Mesothelial cell of epicardium (in vitro differentiated cells): ENCODE data around the gene SUN2. TPM values are rescaled to one million over a fixed set of nuclear protein-coding genes. Genes with fewer than 3 reads are reported as not detected.
A peak's percentile ranks its signal among the peaks of the same experiment; 100 is the strongest.

Source experiments
- DNase-seq, 2 experiments: peaks; one replicate each; pipeline ENCODE4 v3.0.0; 2021; ENCODE audit warnings: low spot score in 2 of 2; ENCODE audit not compliant: unreplicated experiment in 2 of 2
- H3K27ac Mint-ChIP-seq: 2 replicates; pipeline ENCODE4 v1.8.0; 2021; ENCODE audit warnings: mixed read lengths
- H3K27me3 Mint-ChIP-seq: 2 replicates; pipeline ENCODE4 v1.8.0; 2021; ENCODE audit warnings: low read depth, mixed read lengths
- H3K36me3 Mint-ChIP-seq: 2 replicates; pipeline ENCODE4 v1.8.0; 2021; ENCODE audit warnings: mixed read lengths
- H3K4me1 Mint-ChIP-seq: 2 replicates; pipeline ENCODE4 v1.8.0; 2021; ENCODE audit warnings: mixed read lengths
- H3K4me3 Mint-ChIP-seq: 2 replicates; pipeline ENCODE4 v1.8.0; 2021; ENCODE audit warnings: mild to moderate bottlenecking, moderate library complexity, mixed read lengths
- H3K9me3 Mint-ChIP-seq: 2 replicates; pipeline ENCODE4 v1.8.0; 2021; ENCODE audit warnings: mixed read lengths
- CTCF ChIP-seq: fragments of 200-600 bp; sonication (generic); IDR thresholded peaks from one replicate; pipeline ENCODE4 v1.5.0; 2021; ENCODE audit warnings: antibody characterized with exemption; ENCODE audit not compliant: unreplicated experiment
- total RNA-seq: library from RNA; stranded (reverse); gene quantifications from 3 replicates; pipeline ENCODE4 v1.2.1, GENCODE V29; 2021

SUN2 gene
- total RNA-seq, 1 donor from 2014 or later, result 61.2 TPM

- Mint-ChIP-seq H3K27ac (no peak overlapping the region), H3K4me3 (no peak overlapping the region), H3K4me1 (peaks cover 42% of the 10 kb centered on the region), H3K27me3 (no peaks in the 10 kb centered on the region), H3K36me3 (peaks cover 3% of the 10 kb centered on the region), H3K9me3 (no peaks in the 10 kb centered on the region)
- no peak for DNase-seq
- no peak for TF ChIP-seq CTCF
Observed at GRCh38 chr22:38789606-38790005, 33.8 kb upstream of the SUN2 start.

- H3K27me3 Mint-ChIP-seq, result no peaks in the 10 kb centered on the region
- peak overlapping the region; percentile 92 for H3K27ac Mint-ChIP-seq
- H3K9me3 Mint-ChIP-seq, result no peaks in the 10 kb centered on the region
- H3K4me3 Mint-ChIP-seq, result no peak overlapping the region
- H3K36me3 Mint-ChIP-seq, result peaks cover 3% of the 10 kb centered on the region
- TF ChIP-seq CTCF, result no peak
- no peak for DNase-seq
- peaks cover 39% of the 10 kb centered on the region for H3K4me1 Mint-ChIP-seq
Observed at GRCh38 chr22:38788846-38789245, 33.0 kb upstream of the SUN2 start.

DNA sequence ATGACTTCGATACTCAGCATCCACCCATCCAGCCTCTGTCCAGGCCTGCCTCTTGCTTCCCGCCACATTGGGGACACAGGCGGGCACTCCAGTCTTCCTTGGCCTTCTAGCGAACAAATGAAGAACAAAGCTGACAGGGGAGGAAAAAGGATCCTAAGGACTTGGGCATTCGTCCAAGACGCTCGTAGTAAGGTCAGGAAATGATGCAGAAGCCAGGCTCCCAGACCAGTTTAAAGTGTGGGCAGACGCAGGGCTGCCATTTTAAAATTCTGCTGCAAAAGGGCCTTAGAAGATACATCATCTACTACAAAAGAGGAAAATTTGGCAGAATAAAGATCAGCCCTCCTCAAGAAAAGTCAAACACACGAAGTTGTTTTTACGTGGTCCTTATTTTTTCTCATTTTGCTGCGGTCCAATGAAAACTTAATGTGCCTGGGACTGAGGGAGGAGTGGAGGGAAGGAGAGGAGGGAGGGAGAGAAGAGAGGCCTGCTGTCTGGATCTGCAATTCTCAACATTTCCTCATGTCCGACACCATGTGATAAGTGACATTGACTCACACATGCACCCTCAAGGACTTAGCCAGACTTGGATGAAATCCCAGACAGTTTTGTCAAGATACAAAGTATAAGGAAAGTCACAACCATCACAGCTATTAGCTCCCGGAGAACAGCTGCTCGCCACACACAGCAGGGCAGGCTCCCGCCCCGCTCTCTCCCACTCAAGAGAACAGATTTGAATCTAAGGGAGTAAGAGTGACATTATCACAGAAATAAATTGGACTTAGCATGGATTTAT is 32.4 kb upstream of the SUN2 start:
- Mint-ChIP-seq H3K27ac (peak overlapping the region; percentile 92), H3K36me3 (peaks cover 3% of the 10 kb centered on the region), H3K4me3 (peak overlapping the region; percentile 13), H3K9me3 (no peaks in the 10 kb centered on the region), H3K27me3 (no peaks in the 10 kb centered on the region), H3K4me1 (peaks cover 41% of the 10 kb centered on the region)
- DNase-seq, result no peak
- no peak for TF ChIP-seq CTCF

GRCh38 chr22:38786631-38787030 is 30.8 kb upstream of the SUN2 start:
- peaks cover 46% of the 10 kb centered on the region for H3K4me1 Mint-ChIP-seq
- no peak for TF ChIP-seq CTCF
- H3K27ac Mint-ChIP-seq, result peak overlapping the region; percentile 57
- no peak overlapping the region for H3K4me3 Mint-ChIP-seq
- H3K36me3 Mint-ChIP-seq, result peaks cover 7% of the 10 kb centered on the region
- H3K27me3 Mint-ChIP-seq, result no peaks in the 10 kb centered on the region
- DNase-seq, result no peak
- H3K9me3 Mint-ChIP-seq, result no peaks in the 10 kb centered on the region

DNA sequence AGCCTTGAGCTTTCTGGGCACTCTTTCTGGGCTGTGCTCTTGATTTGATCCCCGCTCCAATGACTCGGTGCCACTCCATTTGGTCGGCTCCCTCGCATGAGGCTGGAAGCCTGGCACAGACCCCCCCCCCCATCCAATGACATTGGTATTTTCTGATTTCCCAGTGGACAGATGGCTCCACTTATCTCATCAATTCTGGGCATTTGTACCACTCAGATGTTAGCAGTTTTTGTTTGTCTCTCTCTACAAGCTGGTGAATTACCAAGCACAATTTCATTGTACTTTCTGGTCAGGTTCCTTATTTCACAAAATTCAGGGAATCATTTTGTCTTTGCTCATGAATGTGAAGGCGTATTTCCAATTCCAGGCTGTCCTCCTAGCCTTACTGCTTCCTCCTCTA is 29.1 kb upstream of the SUN2 start:
- no peak for DNase-seq
- Mint-ChIP-seq H3K4me1 (peaks cover 46% of the 10 kb centered on the region), H3K27me3 (no peaks in the 10 kb centered on the region), H3K4me3 (no peak overlapping the region), H3K9me3 (no peaks in the 10 kb centered on the region), H3K36me3 (peaks cover 12% of the 10 kb centered on the region), H3K27ac (peak overlapping the region; percentile 16)
- no peak for TF ChIP-seq CTCF
